Fibroblast of mammary gland (primary cell): ENCODE measurements around the gene RGS6.
"Not testable (repeated sequence)": the region's sequence is repeated elsewhere in the genome, so short reads cannot be mapped to it uniquely, and the experiment has no call there.

ENCODE experiments used
- DNase-seq: peaks from one replicate; pipeline ENCODE4 v3.0.0-alpha.2; 2010; ENCODE audit warnings: low read depth
- H3K4me3 ChIP-seq: 2 replicates; pipeline ENCODE4 v1.5.1; 2011; ENCODE audit warnings: low read depth, mild to moderate bottlenecking, low read length, moderate library complexity; ENCODE audit not compliant: control insufficient read depth
- CTCF ChIP-seq: conservative IDR thresholded peaks from 2 replicates; pipeline ENCODE4 v1.5.1; 2011; ENCODE audit warnings: low read depth, low read length, inconsistent platforms; ENCODE audit not compliant: control insufficient read depth, insufficient read depth

Gene RGS6

GRCh38 chr14:71931492-71932228 is 569 bp upstream of the RGS6 start:
- DNase-seq = no peak
- no peak for TF ChIP-seq CTCF
- no peak overlapping the region for H3K4me3 ChIP-seq

- no peak for TF ChIP-seq CTCF
- no peak for DNase-seq
- H3K4me3 ChIP-seq = no peak overlapping the region
Measured at GRCh38 chr14:71933001-71933587, 865 bp downstream of the RGS6 start.

DNA sequence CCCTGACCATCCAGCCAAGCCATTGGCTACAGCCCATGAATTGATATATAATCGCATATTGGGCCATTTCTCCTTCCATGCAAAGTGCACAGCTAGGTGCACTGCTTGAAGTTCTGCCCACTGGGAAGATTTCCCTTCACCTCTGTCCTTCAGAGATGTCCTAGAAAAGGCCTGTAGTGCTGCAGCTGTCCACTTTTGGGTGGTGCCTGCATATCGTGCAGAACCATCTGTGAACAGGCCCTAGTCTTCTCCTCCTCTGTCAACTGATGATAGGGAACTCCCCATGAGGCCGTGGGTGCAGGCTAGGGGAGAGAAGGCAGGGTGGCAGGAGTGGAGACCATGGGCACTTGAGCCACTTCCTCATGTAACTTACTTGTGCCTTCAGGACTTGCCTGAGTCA is 6.0 kb downstream of the RGS6 start:
- not testable (repeated sequence) for H3K4me3 ChIP-seq, DNase-seq

- DNase-seq, H3K4me3 ChIP-seq: not testable (repeated sequence)
Measured at GRCh38 chr14:71939344-71939743, 7.1 kb downstream of the RGS6 start.

GRCh38 chr14:71940500-71940899 is 8.3 kb downstream of the RGS6 start:
- not testable (repeated sequence) for DNase-seq, H3K4me3 ChIP-seq

DNA sequence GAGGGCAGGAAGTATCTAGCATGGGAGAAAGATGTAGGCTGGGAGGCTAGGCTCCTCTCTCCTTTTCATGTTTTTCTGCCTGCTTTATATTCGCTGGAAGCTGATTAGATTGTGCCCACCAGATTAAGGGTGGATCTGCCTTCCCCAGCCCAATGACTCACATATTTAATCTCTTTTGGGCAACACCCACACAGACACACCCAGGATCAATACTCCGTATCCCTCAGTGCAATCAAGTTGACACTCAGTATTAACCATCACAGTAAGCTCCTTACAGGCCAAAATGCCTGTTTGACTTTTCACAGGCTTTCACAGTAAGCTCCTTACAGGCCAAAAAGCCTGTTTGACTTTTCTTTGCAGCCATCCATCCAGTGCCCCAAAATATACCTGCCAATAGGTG is 9.4 kb downstream of the RGS6 start:
- H3K4me3 ChIP-seq, DNase-seq: not testable (repeated sequence)

GRCh38 chr14:71942904-71943694 is 10.9 kb downstream of the RGS6 start:
- no peak for TF ChIP-seq CTCF

DNA sequence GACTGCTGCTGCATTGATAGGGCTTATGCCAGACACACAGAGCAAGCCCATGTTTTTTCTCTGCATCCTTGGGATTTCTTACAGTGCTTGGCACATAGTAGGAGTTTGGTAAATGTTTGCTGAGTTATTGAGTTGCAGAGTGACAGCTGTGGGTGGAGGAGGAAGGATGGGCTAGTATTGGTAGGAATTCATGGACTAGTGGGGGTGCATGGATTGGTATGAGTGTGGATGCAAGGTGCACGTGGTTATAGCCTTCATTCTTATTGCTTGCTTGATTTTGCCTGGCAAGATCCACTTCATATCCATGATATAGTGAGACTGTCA is 11.4 kb downstream of the RGS6 start:
- DNase-seq = no peak
- no peak for TF ChIP-seq CTCF
- no peak overlapping the region for H3K4me3 ChIP-seq

More at GRCh38 chr14:71942904-71943694, 10.9 kb downstream of the RGS6 start:
- no peak overlapping the region for H3K4me3 ChIP-seq
- DNase-seq = no peak

DNA sequence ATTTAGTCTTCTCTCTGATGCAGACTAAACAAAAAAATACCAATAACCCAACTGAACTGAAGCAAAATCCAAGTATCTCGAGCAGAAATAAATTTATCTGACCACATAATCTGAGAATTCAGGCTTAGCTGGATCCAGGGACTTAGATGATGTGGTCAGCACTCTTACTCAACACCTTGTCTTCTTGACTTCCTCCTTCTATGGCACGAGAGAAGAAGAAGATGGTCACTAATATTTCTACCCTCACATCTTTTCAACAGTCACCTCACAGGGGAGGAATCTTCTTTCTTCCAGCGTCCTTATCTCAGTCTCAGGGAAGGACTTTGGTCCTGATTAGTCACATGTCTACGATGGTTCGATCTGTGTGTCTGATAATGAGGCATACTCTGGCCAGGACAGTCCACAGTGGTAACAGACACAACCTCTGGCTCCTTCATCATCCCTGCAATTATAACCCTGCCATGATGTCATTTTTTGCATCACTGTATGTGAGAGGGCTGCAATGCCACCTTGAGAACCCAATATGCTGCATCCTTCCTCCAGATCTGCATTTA is 15.8 kb downstream of the RGS6 start:
- H3K4me3 ChIP-seq = no peak overlapping the region
- no peak for TF ChIP-seq CTCF
- DNase-seq = no peak
